ENCODE results near the gene RSPO4. TPM values are rescaled to one million over a fixed set of nuclear protein-coding genes. Genes with fewer than 3 reads are reported as not detected.

Gene RSPO4
- total RNA-seq, 4 donors from 2014 or later, result 0.06 to 2.5 (median 0.52) TPM

DNA sequence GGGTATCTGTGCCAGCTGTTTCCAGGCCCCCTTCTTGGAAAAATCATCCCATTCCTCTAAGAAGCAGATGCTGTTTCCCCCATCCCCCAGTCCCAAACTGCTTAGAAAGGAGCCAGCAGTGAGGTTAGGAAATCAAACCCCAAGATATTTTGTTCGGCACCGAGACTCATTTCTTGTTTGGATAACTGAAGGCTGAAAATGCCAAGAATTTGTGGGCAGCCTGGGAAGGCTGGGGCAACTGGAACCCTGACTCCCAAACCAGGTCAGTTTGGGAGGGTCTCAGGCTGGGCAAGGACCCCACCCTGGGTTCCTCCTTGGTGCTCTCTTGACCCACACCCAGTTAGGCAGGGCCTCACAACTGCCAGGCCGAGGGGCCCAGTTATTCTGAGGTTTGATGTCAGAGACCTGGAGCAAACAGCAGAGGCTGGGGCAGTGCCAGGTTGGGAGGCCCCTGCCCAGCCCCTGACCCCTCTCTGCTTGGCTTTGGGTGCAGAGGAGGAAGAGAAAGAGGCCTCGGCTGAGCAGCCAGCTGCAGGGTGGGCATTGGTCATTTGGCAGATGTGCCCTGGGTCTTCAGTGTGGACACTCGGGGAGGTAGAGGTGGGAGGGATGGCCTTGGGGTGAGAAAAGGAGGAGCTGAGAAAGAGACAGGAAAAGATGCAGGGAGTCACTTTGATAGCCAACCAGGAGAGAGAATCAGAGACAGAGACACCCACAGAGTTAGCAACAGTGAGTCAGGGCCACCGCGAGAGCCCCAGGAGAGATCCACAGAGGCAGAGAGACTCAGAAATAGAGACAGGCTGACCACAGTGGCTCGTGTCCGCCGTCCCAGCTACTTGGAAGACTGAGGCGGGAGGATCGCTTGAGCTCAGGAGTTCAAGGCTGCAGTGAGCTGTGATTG is 91.0 kb downstream of the RSPO4 start:
- no peaks in the 10 kb centered on the region for H3K9me3 ChIP-seq
- no peak for TF ChIP-seq POLR2A (IDR thresholded peaks at IDR 0.05; ENCODE audit: low read depth)
- no peak for TF ChIP-seq EP300 (IDR thresholded peaks at IDR 0.05)
- TF ChIP-seq, protein P1, sequence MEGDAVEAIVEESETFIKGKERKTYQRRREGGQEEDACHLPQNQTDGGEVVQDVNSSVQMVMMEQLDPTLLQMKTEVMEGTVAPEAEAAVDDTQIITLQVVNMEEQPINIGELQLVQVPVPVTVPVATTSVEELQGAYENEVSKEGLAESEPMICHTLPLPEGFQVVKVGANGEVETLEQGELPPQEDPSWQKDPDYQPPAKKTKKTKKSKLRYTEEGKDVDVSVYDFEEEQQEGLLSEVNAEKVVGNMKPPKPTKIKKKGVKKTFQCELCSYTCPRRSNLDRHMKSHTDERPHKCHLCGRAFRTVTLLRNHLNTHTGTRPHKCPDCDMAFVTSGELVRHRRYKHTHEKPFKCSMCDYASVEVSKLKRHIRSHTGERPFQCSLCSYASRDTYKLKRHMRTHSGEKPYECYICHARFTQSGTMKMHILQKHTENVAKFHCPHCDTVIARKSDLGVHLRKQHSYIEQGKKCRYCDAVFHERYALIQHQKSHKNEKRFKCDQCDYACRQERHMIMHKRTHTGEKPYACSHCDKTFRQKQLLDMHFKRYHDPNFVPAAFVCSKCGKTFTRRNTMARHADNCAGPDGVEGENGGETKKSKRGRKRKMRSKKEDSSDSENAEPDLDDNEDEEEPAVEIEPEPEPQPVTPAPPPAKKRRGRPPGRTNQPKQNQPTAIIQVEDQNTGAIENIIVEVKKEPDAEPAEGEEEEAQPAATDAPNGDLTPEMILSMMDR (IDR thresholded peaks at IDR 0.05), result no peak
- no peak for TF ChIP-seq POLR2AphosphoS5 (IDR thresholded peaks at IDR 0.05)
- H3K27me3 ChIP-seq, result peaks cover 0 to 54% (median 3%) of the 10 kb centered on the region in 4 donors
- H3K4me3 ChIP-seq, result no peak overlapping the region
- DNase-seq (ENCODE audit: extremely low spot score), result no peak
- H3K36me3 ChIP-seq, result no peaks in the 10 kb centered on the region
- intact Hi-C loops (cut with DNase I), result no loop called here
- WGBS, result 61% methylated on average over 11 of the region's 12 CpGs
- H3K27ac ChIP-seq (replicated peaks in 1 of 4), result peak overlapping the region in 1 of 4 donors; percentile 31
- H3K4me1 ChIP-seq, result peaks cover 0 to 9% (median 1%) of the 10 kb centered on the region in 4 donors

- Histone ChIP-seq H3K9me3 (no peaks in the 10 kb centered on the region), H3K4me3 (no peak overlapping the region), H3K4me1 (peaks cover 0 to 9% (median 0%) of the 10 kb centered on the region in 4 donors), H3K27ac (replicated peaks in 1 of 4) (peak overlapping the region in 1 of 4 donors; percentile 31), H3K36me3 (no peaks in the 10 kb centered on the region), H3K27me3 (peaks cover 0 to 45% (median 3%) of the 10 kb centered on the region in 4 donors)
- intact Hi-C loops (cut with DNase I), result no loop called here
- no peak for TF ChIP-seq POLR2AphosphoS5 (IDR thresholded peaks at IDR 0.05)
- TF ChIP-seq POLR2A (IDR thresholded peaks at IDR 0.05; ENCODE audit: low read depth), result no peak
- no peak for TF ChIP-seq EP300 (IDR thresholded peaks at IDR 0.05)
- TF ChIP-seq, protein P1 (IDR thresholded peaks at IDR 0.05), result no peak
- WGBS, result 44% methylated on average over 6 of the region's 9 CpGs
- DNase-seq (ENCODE audit: extremely low spot score), result no peak
These were observed 91.8 kb downstream of the RSPO4 start for GRCh38 chr20:910132-910869.

- Histone ChIP-seq H3K9me3 (no peaks in the 10 kb centered on the region), H3K27ac (replicated peaks in 1 of 4) (no peak overlapping the region), H3K4me3 (no peak overlapping the region), H3K36me3 (no peaks in the 10 kb centered on the region), H3K27me3 (peaks cover 0 to 40% (median 3%) of the 10 kb centered on the region in 4 donors), H3K4me1 (peaks cover 0 to 9% (median 0%) of the 10 kb centered on the region in 4 donors)
- DNase-seq (ENCODE audit: extremely low spot score), result no peak
- 83% methylated on average over 3 of the region's 3 CpGs for WGBS
- intact Hi-C loops (cut with DNase I), result no loop called here
- no peak for TF ChIP-seq POLR2A (IDR thresholded peaks at IDR 0.05; ENCODE audit: low read depth)
- TF ChIP-seq, protein P1 (IDR thresholded peaks at IDR 0.05), result no peak
- no peak for TF ChIP-seq EP300 (IDR thresholded peaks at IDR 0.05)
- no peak for TF ChIP-seq POLR2AphosphoS5 (IDR thresholded peaks at IDR 0.05)
These were observed 92.5 kb downstream of the RSPO4 start for GRCh38 chr20:909641-910040.

Other genes with a start within 250 kb of the RSPO4 start
- gene SLC52A3, start 233.8 kb downstream of the RSPO4 start, total RNA-seq, result 1 to 10 TPM in 3 of 4 donors, not detected in 1; 1.5 to 2.2 (median 1.7) TPM
- 1 to 10 TPM; 2.0 to 4.4 (median 3.2) TPM for gene FAM110A, start 168.6 kb downstream of the RSPO4 start, total RNA-seq
- under 1 TPM in 3 of 4 donors, not detected in 1; under 0.01 to 0.46 (median 0.13) TPM for gene ANGPT4, start 86.0 kb downstream of the RSPO4 start, total RNA-seq
- gene PSMF1, start 116.3 kb upstream of the RSPO4 start, total RNA-seq, result 10 to 100 TPM; 65.4 to 91.5 (median 73.4) TPM
- gene TMEM74B, start 182.7 kb upstream of the RSPO4 start, total RNA-seq, result 1 to 10 TPM in 2 of 4 donors, under 1 TPM in 2; 0.71 to 2.1 (median 1.2) TPM
- under 1 TPM in 2 of 4 donors, not detected in 2; 0.17 to 0.52 TPM for gene C20orf202, start 201.1 kb upstream of the RSPO4 start, total RNA-seq
- gene RAD21L1, start 223.7 kb upstream of the RSPO4 start, total RNA-seq, result not detected